Small intestine (tissue), 7 donors: ENCODE results near the gene EPHA6. TPM values are rescaled to one million over a fixed set of nuclear protein-coding genes. Genes with fewer than 3 reads are reported as not detected.
A peak's percentile ranks its signal among the peaks of the same experiment; 100 is the strongest.

ENCODE experiments used
- DNase-seq, 2 donors: peaks; one replicate each; pipeline versions ENCODE4 v3.0.0 to v3.0.0-alpha.2; 2013
- FAIRE-seq: peaks from 2 replicates; lab custom pipeline; 2012; peaks lifted over from hg19 to GRCh38; lab: Jason Lieb, UNC
- H3K27ac ChIP-seq, 3 donors: one replicate each; pipeline ENCODE4 v1.5.1; 2013; ENCODE audit warnings: low read length in 2 of 3, mild to moderate bottlenecking in 2 of 3, control low read depth in 1 of 3, inconsistent platforms in 1 of 3, low read depth in 1 of 3, moderate library complexity in 1 of 3
- H3K27me3 ChIP-seq, 3 donors: one replicate each; pipeline ENCODE4 v1.6.1; 2013; ENCODE audit warnings: low read length in 3 of 3, inconsistent platforms in 1 of 3; ENCODE audit not compliant: control insufficient read depth in 3 of 3, insufficient read depth in 3 of 3
- H3K36me3 ChIP-seq, 3 donors: one replicate each; pipeline ENCODE4 v1.6.1; 2013; ENCODE audit warnings: low read length in 3 of 3, inconsistent platforms in 1 of 3, low read depth in 1 of 3, mild to moderate bottlenecking in 1 of 3, moderate library complexity in 1 of 3; ENCODE audit not compliant: control insufficient read depth in 3 of 3, insufficient read depth in 2 of 3
- H3K4me1 ChIP-seq, 3 donors: one replicate each; pipeline ENCODE4 v1.6.1; 2013; ENCODE audit warnings: low read length in 2 of 3, inconsistent platforms in 1 of 3, low read depth in 1 of 3, mild to moderate bottlenecking in 1 of 3, moderate library complexity in 1 of 3; ENCODE audit not compliant: control insufficient read depth in 3 of 3, insufficient read depth in 2 of 3
- H3K4me3 ChIP-seq, 3 donors: one replicate each; pipeline ENCODE4 v1.5.1; 2013; ENCODE audit warnings: low read length in 3 of 3, control low read depth in 1 of 3, inconsistent platforms in 1 of 3, low read depth in 1 of 3, mild to moderate bottlenecking in 1 of 3, moderate library complexity in 1 of 3
- H3K9me3 ChIP-seq, 2 donors: one replicate each; pipeline ENCODE4 v1.6.1; 2013; ENCODE audit warnings: low read depth in 1 of 2, low read length in 1 of 2; ENCODE audit not compliant: control insufficient read depth in 2 of 2, insufficient read depth in 1 of 2
- WGBS, 3 donors: extraction: QIAGEN DNeasy Blood & Tissue Kit; methylation state at CpG; one replicate each; pipeline ENCODE4 v1.1.7; 2013; 5-methylcytosine and 5-hydroxymethylcytosine counted together
- polyA plus RNA-seq, 4 donors: library from polyadenylated mRNA; stranded (reverse) in 3 of 4; unstranded in 1 of 4; fragments of 200-250 nt in 3 of 4; fragments of 120-200 nt in 1 of 4; gene quantifications; one replicate each; pipeline versions ENCODE4 v1.2.1 to v1.2.3, GENCODE V29; 2013
- donor health status: healthy with polysubstance abuse.
- donor health status: control.
- donor health status: control.
- donor health status: Bipolar disorder and iron deficiency.
- donor health status: healthy.

EPHA6 gene
- polyA plus RNA-seq, 4 donors, result 0.03 to 0.78 TPM; not detected in 2

DNA sequence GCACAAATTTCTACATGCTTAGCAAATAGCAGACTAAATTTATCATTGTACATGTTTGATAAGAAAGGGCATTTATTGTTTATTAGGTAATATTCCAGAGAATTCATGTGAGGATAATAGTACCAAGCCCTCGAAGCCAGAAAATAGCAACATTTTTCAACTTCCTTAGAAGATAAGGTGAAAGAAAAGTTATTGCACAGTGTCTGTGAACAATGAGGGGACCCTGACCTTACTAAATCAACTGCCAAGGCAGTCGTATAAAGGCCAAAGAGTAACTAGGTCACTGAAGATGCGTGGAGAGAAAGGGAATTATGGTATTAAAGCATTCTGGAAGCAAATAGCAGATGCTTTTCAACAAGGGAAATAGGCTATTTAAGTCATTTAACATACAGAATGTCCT lies 929.9 kb downstream of the EPHA6 start:
- peak in 1 of 2 donors; percentile 3 for DNase-seq
- no peak for FAIRE-seq
- Histone ChIP-seq H3K27me3 (no peaks in the 10 kb centered on the region), H3K4me3 (no peak overlapping the region), H3K4me1 (no peaks in the 10 kb centered on the region), H3K9me3 (no peaks in the 10 kb centered on the region), H3K36me3 (no peaks in the 10 kb centered on the region), H3K27ac (no peak overlapping the region)
- WGBS, 3 donors, result 19 to 46% (median 27%) methylated on average over 3 of the region's 3 CpGs

DNA sequence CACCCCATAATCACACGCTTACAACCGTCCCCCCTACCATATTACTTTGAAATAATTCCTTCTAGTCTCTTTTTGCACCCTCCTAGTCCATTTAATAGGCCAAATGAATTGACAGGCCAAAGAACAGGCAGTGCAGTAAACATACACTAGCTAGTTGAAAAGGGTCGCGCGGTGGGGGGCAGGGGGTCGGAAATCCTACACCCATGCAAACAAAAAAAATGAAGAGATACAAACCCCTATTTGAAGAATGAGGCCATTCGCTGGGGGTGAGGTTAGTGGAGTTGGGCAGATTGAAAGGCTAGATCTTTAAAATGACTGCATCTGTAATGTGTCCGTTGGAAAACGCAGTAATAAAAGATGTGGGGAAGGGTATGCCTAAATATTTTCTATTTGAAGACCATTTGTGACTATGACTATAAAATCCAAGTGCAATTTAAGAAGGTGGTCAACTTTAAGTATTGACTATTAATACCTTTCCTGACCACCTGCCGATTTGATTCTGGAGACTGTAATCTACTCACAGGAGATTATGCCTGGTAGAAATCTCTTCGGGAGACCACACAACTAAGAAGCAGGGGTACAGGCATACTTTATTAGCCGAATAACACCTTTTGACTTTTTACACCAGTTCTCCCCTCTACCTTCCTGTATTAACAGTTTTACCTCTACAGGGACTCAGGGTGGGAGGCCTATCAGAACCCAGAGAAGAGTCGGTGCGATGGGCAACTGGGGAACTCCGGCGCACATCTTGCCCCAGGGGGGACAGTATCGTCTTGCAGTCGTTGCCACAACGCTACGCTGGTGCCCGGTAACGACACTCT lies 949.4 kb downstream of the EPHA6 start:
- Histone ChIP-seq H3K4me3 (peak overlapping the region; percentile 67 to 95 (median 81)), H3K27ac (peak overlapping the region in 2 of 3 donors; percentile 73 to 88), H3K36me3 (no peaks in the 10 kb centered on the region), H3K4me1 (peaks cover 2 to 6% (median 5%) of the 10 kb centered on the region in 3 donors), H3K9me3 (no peaks in the 10 kb centered on the region), H3K27me3 (no peaks in the 10 kb centered on the region)
- WGBS, 3 donors, result 23 to 33% (median 26%) methylated on average over 22 of the region's 22 CpGs
- DNase-seq, result no peak
- no peak for FAIRE-seq

DNA sequence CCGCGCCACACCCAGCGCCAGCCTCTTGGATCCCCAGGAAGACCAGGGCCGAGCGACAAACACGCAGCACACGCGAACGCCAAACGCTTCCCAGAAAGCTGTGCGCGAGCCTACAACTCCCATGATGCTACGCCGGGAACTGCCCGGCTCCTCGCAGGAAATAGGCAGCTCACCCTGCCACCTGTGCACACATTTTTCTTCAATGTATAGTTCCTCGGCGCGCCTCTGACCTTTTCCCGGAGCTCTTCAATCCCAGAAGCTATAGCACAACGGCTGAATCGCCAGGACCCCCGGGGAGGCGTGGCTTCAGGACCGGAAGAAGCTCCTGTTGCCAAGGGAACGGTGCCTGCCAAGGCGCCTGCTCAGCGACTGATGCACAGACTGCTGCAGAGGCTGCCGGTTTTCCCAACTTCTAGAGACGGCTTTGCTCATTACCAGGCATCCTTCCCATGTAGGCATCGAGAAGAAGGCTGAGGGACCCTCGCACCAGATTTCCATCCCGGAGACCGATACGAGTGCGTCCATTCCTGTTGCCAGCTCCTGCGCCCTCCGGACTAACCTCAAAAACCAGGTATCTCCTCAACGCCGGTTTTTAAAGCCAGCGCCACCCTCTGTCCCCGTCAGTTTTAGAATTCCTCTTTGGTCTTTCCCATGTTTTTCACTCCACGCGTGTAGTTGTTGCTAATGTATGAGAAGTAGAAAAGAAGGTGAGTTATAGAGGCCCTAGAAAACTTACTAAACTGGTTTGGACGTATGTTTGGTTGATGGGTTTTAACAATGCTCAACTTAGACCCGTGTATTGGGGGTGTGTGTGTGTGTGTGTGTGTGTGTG lies 950.2 kb downstream of the EPHA6 start, which contains the start of gene ARL6:
TSS of gene ARL6 (plus strand) at position 352 of the 832 bp plus-strand sequence. CDS start 3,350 bp downstream, outside the sequence.
- H3K9me3 ChIP-seq, result no peaks in the 10 kb centered on the region
- 0% methylated on average over 46 of the region's 46 CpGs for WGBS, 3 donors
- H3K36me3 ChIP-seq, result no peaks in the 10 kb centered on the region
- FAIRE-seq (no peak), DNase-seq (peak; percentile 90 to 94)
- peak within 1 kb of the TSS in 2 of 3 donors; percentile 73 to 88 for H3K27ac ChIP-seq
- peaks cover 2 to 6% (median 5%) of the 10 kb centered on the region in 3 donors for H3K4me1 ChIP-seq
- peak within 1 kb of the TSS; percentile 67 to 95 (median 81) for H3K4me3 ChIP-seq
- H3K27me3 ChIP-seq, result no peaks in the 10 kb centered on the region

DNA sequence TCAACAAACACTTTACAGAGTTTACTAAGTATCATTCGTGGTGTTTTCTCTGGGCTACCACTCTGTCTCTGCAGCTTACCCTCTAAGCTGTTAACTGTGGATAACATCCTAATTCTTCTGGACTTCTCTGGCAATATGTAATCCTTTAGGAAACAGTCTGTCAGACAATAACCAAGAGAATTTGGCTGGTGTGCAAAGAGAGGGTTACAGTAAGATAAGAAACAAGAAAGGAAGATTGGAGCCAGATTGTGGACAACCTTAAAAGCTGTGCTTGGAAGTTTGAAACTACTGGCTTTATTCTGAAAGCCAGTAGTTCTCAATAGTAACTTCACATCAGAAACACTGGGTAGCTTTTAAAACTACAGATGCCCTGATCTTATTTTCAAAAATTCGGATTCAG lies 950.9 kb downstream of the EPHA6 start:
- no peaks in the 10 kb centered on the region for H3K27me3 ChIP-seq
- peak in 1 of 2 donors; percentile 6 for DNase-seq
- no peaks in the 10 kb centered on the region for H3K36me3 ChIP-seq
- H3K4me3 ChIP-seq, result peak overlapping the region in 1 of 3 donors; percentile 95
- no peak for FAIRE-seq
- 25 to 38% (median 34%) methylated on average over 2 of the region's 2 CpGs for WGBS, 3 donors
- no peak overlapping the region for H3K27ac ChIP-seq
- H3K4me1 ChIP-seq, result peaks cover 2 to 6% (median 5%) of the 10 kb centered on the region in 3 donors
- no peaks in the 10 kb centered on the region for H3K9me3 ChIP-seq

DNA sequence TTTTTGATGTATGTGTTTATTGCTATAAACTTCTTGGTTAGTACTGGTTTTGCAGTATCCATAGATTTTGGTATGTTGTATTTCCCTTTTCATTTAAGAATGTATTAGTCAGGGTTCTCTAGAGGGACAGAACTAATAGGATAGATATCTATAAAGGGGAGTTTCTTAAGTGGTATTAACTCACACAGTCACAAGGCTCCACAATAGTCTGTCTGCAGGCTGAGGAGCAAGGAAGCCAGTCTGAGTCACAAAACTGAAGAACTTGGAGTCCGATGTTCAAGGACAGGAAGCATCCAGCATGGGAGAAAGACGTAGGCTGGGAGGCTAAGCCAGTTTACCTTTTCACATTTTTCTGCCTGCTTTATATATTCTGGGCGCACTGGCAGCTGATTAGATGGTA lies 958.5 kb downstream of the EPHA6 start:
- FAIRE-seq, result no peak
- no peak for DNase-seq
- Histone ChIP-seq H3K36me3 (no peaks in the 10 kb centered on the region), H3K9me3 (no peaks in the 10 kb centered on the region), H3K4me1 (no peaks in the 10 kb centered on the region), H3K27ac (no peak overlapping the region), H3K4me3 (no peak overlapping the region), H3K27me3 (no peaks in the 10 kb centered on the region)
- WGBS, 3 donors, result 93 to 97% (median 96%) methylated on average over 3 of the region's 3 CpGs

DNA sequence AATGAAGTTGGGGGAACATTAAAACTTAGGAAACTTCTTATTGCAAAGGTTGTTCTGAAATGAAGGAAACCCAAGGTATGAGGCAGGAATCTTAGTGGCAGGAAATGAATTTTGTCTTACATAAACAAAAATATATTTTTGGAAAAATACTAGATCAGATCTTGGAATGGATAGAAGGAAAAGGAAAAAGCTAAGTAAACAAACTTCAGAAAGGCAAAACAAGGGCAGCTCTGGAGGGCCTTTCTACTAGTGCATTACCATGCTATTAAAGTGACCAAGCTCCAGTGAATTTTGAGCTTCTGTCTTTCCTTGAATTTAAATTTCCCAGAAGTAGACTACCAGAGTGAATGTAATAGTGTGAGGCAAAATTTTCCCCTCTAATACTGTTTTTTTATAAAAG lies 963.8 kb downstream of the EPHA6 start:
- Histone ChIP-seq H3K4me3 (no peak overlapping the region), H3K9me3 (no peaks in the 10 kb centered on the region), H3K36me3 (no peaks in the 10 kb centered on the region), H3K27me3 (no peaks in the 10 kb centered on the region), H3K4me1 (no peaks in the 10 kb centered on the region), H3K27ac (no peak overlapping the region)
- FAIRE-seq, result no peak
- no peak for DNase-seq

DNA sequence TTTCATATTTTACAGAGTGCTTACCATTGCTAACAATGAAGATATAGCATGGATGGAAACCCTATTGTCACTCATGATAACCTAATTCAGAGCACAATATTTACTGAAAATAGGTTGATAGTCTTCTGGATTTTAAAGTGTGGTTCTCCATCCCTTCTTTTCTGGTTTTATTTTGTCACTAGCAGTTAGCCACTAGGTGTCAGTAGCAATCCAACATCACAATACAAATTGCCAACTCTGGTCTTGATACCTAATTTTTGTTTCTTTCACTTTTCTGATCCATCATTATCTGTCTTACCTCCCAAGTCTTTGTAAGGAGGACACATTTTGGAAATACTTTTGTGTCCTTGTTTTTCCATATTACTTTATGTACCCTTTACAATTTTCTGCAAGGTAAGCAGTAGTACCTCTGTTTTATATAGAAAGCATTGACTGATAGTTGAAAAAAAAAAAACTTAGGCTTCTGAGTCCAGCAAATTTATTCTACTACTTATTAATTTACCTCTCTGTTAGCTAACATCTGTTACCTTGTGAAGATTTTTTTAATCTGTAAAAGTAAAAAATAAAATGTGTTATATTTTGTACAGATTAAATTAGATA lies 979.1 kb downstream of the EPHA6 start:
- DNase-seq (peak; percentile 61 to 63), FAIRE-seq (no peak)
- no peak overlapping the region for H3K27ac ChIP-seq
- no peaks in the 10 kb centered on the region for H3K4me1 ChIP-seq
- H3K36me3 ChIP-seq, result no peaks in the 10 kb centered on the region
- no peaks in the 10 kb centered on the region for H3K27me3 ChIP-seq
- no peak overlapping the region for H3K4me3 ChIP-seq
- no peaks in the 10 kb centered on the region for H3K9me3 ChIP-seq

DNA sequence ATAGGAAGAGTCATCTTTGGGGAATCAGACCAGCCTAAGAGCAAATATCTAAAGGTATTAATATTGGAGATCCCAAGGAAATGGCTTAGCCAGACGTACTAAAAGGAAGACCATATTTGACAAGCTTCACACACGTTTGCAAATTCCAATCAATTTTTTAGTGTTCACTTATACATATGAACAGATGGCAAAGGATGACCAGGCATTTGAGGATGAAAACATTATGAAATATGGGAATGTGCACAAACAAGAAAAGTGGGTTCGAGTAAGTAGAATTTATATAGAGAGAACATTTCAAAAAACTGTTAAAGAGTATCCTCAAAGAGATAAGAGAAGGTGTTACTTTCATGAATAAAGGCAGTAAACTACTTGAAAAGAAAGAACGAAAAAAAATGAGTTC lies 981.6 kb downstream of the EPHA6 start:
- Histone ChIP-seq H3K9me3 (no peaks in the 10 kb centered on the region), H3K4me1 (no peaks in the 10 kb centered on the region), H3K27me3 (no peaks in the 10 kb centered on the region), H3K36me3 (no peaks in the 10 kb centered on the region), H3K4me3 (no peak overlapping the region), H3K27ac (no peak overlapping the region)
- DNase-seq, result no peak
- FAIRE-seq, result no peak
- WGBS, 3 donors, result 92 to 93% (median 92%) methylated on average over 4 of the region's 4 CpGs
